Adrenal gland (tissue), 12 donors: Measurements from ENCODE around the gene SMTNL2. TPM values are rescaled to one million over a fixed set of nuclear protein-coding genes. Genes with fewer than 3 reads are reported as not detected.
"Not testable (repeated sequence)": the region's sequence is repeated elsewhere in the genome, so short reads cannot be mapped to it uniquely, and the experiment has no call there.

Source experiments
- DNase-seq, 7 donors: peaks; one replicate each; pipeline ENCODE4 v3.0.0-alpha.2; 2019 to 2020
- H3K27ac ChIP-seq, 5 donors: fragments of 200-600 bp; sonication (generic) in 4 of 5; 1 replicate in 3 of 5; 2 replicates in 2 of 5; pipeline versions ENCODE4 v1.5.1 to v1.8.0; 2016 to 2020; ENCODE audit warnings: mild to moderate bottlenecking in 1 of 5
- H3K27me3 ChIP-seq: fragments of 200-600 bp; 2 replicates; pipeline ENCODE4 v1.8.0; 2021
- H3K36me3 ChIP-seq, 2 donors: fragments of 200-600 bp; replicated peaks in 1 of 2; 1 replicate in 1 of 2; 2 replicates in 1 of 2; pipeline versions ENCODE4 v1.5.1 to v1.8.0; 2018 to 2022
- H3K4me1 ChIP-seq, 2 donors: fragments of 200-600 bp; replicated peaks in 1 of 2; 1 replicate in 1 of 2; 2 replicates in 1 of 2; pipeline versions ENCODE4 v1.5.1 to v1.8.0; 2018 to 2021
- H3K4me3 ChIP-seq, 4 donors: fragments of 200-600 bp; sonication (generic) in 3 of 4; one replicate each; pipeline ENCODE4 v1.5.1; 2016 to 2018
- H3K9me3 ChIP-seq, 3 donors: fragments of 200-600 bp; sonication (generic) in 1 of 3; replicated peaks in 1 of 3; 1 replicate in 2 of 3; 2 replicates in 1 of 3; pipeline versions ENCODE4 v1.5.1 to v1.8.0; 2016 to 2021
- CTCF ChIP-seq, 6 experiments: fragments of 450-650 bp in 4 of 6; fragments of 200-600 bp in 2 of 6; sonication (generic) in 1 of 6; IDR thresholded peaks; 1 replicate in 5 of 6; 2 replicates in 1 of 6; pipeline versions ENCODE4 v1.5.1 to v1.8.0; 2016 to 2021; ENCODE audit warnings: antibody characterized with exemption in 6 of 6, mild to moderate bottlenecking in 2 of 6, moderate library complexity in 1 of 6
- POLR2A ChIP-seq, 2 donors: fragments of 450-650 bp; IDR thresholded peaks; one replicate each; pipeline ENCODE4 v1.6.1; 2017; ENCODE audit warnings: antibody characterized with exemption in 2 of 2, mild to moderate bottlenecking in 2 of 2, moderate library complexity in 1 of 2
- WGBS, 4 donors: extraction: QIAGEN DNeasy Blood & Tissue Kit in 2 of 4; methylation state at CpG; one replicate each; pipeline versions ENCODE4 v1.1.5 to v1.1.7; 2013 to 2017; 5-methylcytosine and 5-hydroxymethylcytosine counted together
- intact Hi-C, 2 donors: fragments of 100-400 bp; cut with DNase I; formaldehyde crosslinking; loops; one replicate each; pipeline versions ENCODE4 v1.14.1 to v1.15.0; 2022 to 2023
- polyA plus RNA-seq, 3 donors: library from polyadenylated mRNA; stranded (reverse); fragments of 200-250 nt in 2 of 3; fragments of 350-450 nt in 1 of 3; fragmentation: Illumina TruSeq in 1 of 3; extraction: RNeasy Lipid Tissue Mini Kit (QIAGEN cat#74804) in 1 of 3; gene quantifications; one replicate each; pipeline ENCODE4 v1.2.3, GENCODE V29; 2013 to 2014
- total RNA-seq, 9 donors: library from RNA; depleted of rRNA in 4 of 9; stranded (reverse); fragments of >200 nt in 4 of 9; fragments of 120-200 nt in 1 of 9; fragmentation: NEBNext Ultra II Directional in 1 of 9; extraction: Animal tissue kit (Norgen Biotek cat#: 25700) in 1 of 9; gene quantifications; one replicate each; pipeline versions ENCODE4 v1.1.0 to v1.2.4, GENCODE V29; 2013 to 2023
- donor health status: healthy with polysubstance abuse.
- donor health status: Bipolar disorder and iron deficiency.
- donor health status: DM: yes; HTN: yes; CAD: no.
- donor health status: DM: no; HTN: no; CAD: no.
- donor health status: DM: no; HTN: no; CAD: no.
- donor health status: DM: yes; HTN: yes; CAD: no.

SMTNL2 gene
- total and polyA plus RNA-seq, 12 donors: 0.11 to 0.94 (median 0.17) TPM; not detected in 5

GRCh38 chr17:4633643-4634042 is 49.3 kb downstream of the SMTNL2 start:
- Histone ChIP-seq H3K36me3 (no peaks in the 10 kb centered on the region), H3K9me3 (no peaks in the 10 kb centered on the region), H3K27me3 (peaks cover 5% of the 10 kb centered on the region), H3K4me1 (no peaks in the 10 kb centered on the region), H3K27ac (no peak overlapping the region), H3K4me3 (no peak overlapping the region)
- no peak for DNase-seq
- intact Hi-C loops: loop anchor here in 1 of 2 donors (5.0 kb wide), 1 partner anchor 211 kb away; no protein-coding TSS in a partner anchor
- 77 to 88% (median 83%) methylated on average over 2 of the region's 2 CpGs for WGBS, 4 donors
- TF ChIP-seq CTCF (IDR thresholded peaks at IDR 0.05) (no peak), POLR2A (IDR thresholded peaks at IDR 0.05) (no peak)

GRCh38 chr17:4634976-4635375 is 50.6 kb downstream of the SMTNL2 start:
- no peak overlapping the region for H3K27ac ChIP-seq
- 53 to 59% (median 57%) methylated on average over 4 of the region's 4 CpGs for WGBS, 4 donors
- no peak overlapping the region for H3K4me3 ChIP-seq
- peaks cover 9% of the 10 kb centered on the region for H3K27me3 ChIP-seq
- no peak for DNase-seq
- no peak for TF ChIP-seq POLR2A (IDR thresholded peaks at IDR 0.05)
- H3K4me1 ChIP-seq: no peaks in the 10 kb centered on the region
- H3K9me3 ChIP-seq: no peaks in the 10 kb centered on the region
- intact Hi-C loops: loop anchor here in 1 of 2 donors (5.0 kb wide), 1 partner anchor 213 kb away; no protein-coding TSS in a partner anchor
- no peaks in the 10 kb centered on the region for H3K36me3 ChIP-seq

- H3K27me3 ChIP-seq: peaks cover 9% of the 10 kb centered on the region
- no peaks in the 10 kb centered on the region for H3K4me1 ChIP-seq
- H3K27ac ChIP-seq: no peak overlapping the region
- H3K9me3 ChIP-seq: no peaks in the 10 kb centered on the region
- no peak overlapping the region for H3K4me3 ChIP-seq
- TF ChIP-seq CTCF (IDR thresholded peaks at IDR 0.05): no peak
- no peak for TF ChIP-seq POLR2A (IDR thresholded peaks at IDR 0.05)
- WGBS, 4 donors: 15 to 29% (median 22%) methylated on average over 10 of the region's 10 CpGs
- intact Hi-C loops: no loop called here
- H3K36me3 ChIP-seq: no peaks in the 10 kb centered on the region
- no peak for DNase-seq
These were observed 51.6 kb downstream of the SMTNL2 start for GRCh38 chr17:4635823-4636375.

- TF ChIP-seq POLR2A (IDR thresholded peaks at IDR 0.05): no peak
- TF ChIP-seq CTCF (IDR thresholded peaks at IDR 0.05): no peak
- 49 to 74% (median 51%) methylated on average over 8 to 12 of the region's 12 CpGs for WGBS, 4 donors
- Histone ChIP-seq H3K27me3 (peaks cover 14% of the 10 kb centered on the region), H3K9me3 (no peaks in the 10 kb centered on the region), H3K4me3 (no peak overlapping the region), H3K36me3 (no peaks in the 10 kb centered on the region), H3K4me1 (peaks cover 0 to 3% of the 10 kb centered on the region in 2 donors), H3K27ac (no peak overlapping the region)
- DNase-seq: no peak
- intact Hi-C loops: no loop called here
These were observed 52.3 kb downstream of the SMTNL2 start for GRCh38 chr17:4636474-4637100.

- H3K27me3 ChIP-seq: peaks cover 22% of the 10 kb centered on the region
- DNase-seq, H3K27ac ChIP-seq, H3K36me3 ChIP-seq, H3K4me1 ChIP-seq, intact Hi-C loops, H3K4me3 ChIP-seq, H3K9me3 ChIP-seq: not testable (repeated sequence)
- 58 to 62% (median 59%) methylated on average over 3 to 8 of the region's 8 CpGs for WGBS, 4 donors
These were observed 54.4 kb downstream of the SMTNL2 start for GRCh38 chr17:4638766-4639165.

GRCh38 chr17:4639301-4640059 is 55.2 kb downstream of the SMTNL2 start:
- H3K9me3 ChIP-seq, H3K4me3 ChIP-seq, H3K27ac ChIP-seq, H3K4me1 ChIP-seq, intact Hi-C loops, H3K36me3 ChIP-seq: not testable (repeated sequence)
- peaks cover 26% of the 10 kb centered on the region for H3K27me3 ChIP-seq
- WGBS, 4 donors: 4 to 50% (median 11%) methylated on average over 7 to 25 of the region's 56 CpGs
- peak in 1 of 7 donors; percentile 10 for DNase-seq

GRCh38 chr17:4640569-4641188 is 56.4 kb downstream of the SMTNL2 start:
- H3K4me3 ChIP-seq, DNase-seq, intact Hi-C loops, H3K4me1 ChIP-seq, H3K9me3 ChIP-seq, H3K27ac ChIP-seq, H3K36me3 ChIP-seq: not testable (repeated sequence)
- WGBS, 4 donors: 1 to 3% (median 2%) methylated on average over 14 to 36 of the region's 39 CpGs
- peaks cover 26% of the 10 kb centered on the region for H3K27me3 ChIP-seq
